Mesendoderm (in vitro differentiated cells): Measurements from ENCODE around the gene PDGFA.

Source experiments
- DNase-seq: peaks from one replicate; pipeline ENCODE4 v3.0.0; 2013
- H2AK5ac ChIP-seq: 2 replicates; pipeline ENCODE4 v1.6.1; 2013; ENCODE audit warnings: low read length, inconsistent platforms
- H2BK120ac ChIP-seq: 2 replicates; pipeline ENCODE4 v1.6.1; 2013; ENCODE audit warnings: low read depth, mild to moderate bottlenecking, low read length, moderate library complexity, mixed read lengths
- H2BK15ac ChIP-seq: replicated peaks from 2 replicates; pipeline ENCODE4 v1.6.1; 2013; ENCODE audit warnings: low read depth, mild to moderate bottlenecking, moderate library complexity
- H2BK5ac ChIP-seq: 2 replicates; pipeline ENCODE4 v1.6.1; 2013; ENCODE audit warnings: low read length, inconsistent platforms
- H3K18ac ChIP-seq: 2 replicates; pipeline ENCODE4 v1.6.1; 2013; ENCODE audit warnings: mild to moderate bottlenecking, low read length, mixed read lengths
- H3K23ac ChIP-seq: one replicate; pipeline ENCODE4 v1.6.1; 2013; ENCODE audit warnings: low read length
- H3K27ac ChIP-seq: 2 replicates; pipeline ENCODE4 v1.5.1; 2013; ENCODE audit warnings: low read depth, mild to moderate bottlenecking, inconsistent platforms, low read length, moderate library complexity
- H3K27me3 ChIP-seq: 2 replicates; pipeline ENCODE4 v1.6.1; 2013; ENCODE audit warnings: low read length, control low read depth, mild to moderate bottlenecking, inconsistent platforms; ENCODE audit not compliant: insufficient read depth, poor library complexity
- H3K36me3 ChIP-seq: 2 replicates; pipeline ENCODE4 v1.6.1; 2013; ENCODE audit warnings: low read length, inconsistent platforms; ENCODE audit not compliant: control insufficient read depth, insufficient read depth
- H3K4ac ChIP-seq: one replicate; pipeline ENCODE4 v1.6.1; 2013; ENCODE audit warnings: low read depth, mild to moderate bottlenecking, low read length, moderate library complexity
- H3K4me1 ChIP-seq: 2 replicates; pipeline ENCODE4 v1.6.1; 2013; ENCODE audit warnings: low read depth, low read length, inconsistent platforms; ENCODE audit not compliant: control insufficient read depth
- H3K4me2 ChIP-seq: 2 replicates; pipeline ENCODE4 v1.6.1; 2013; ENCODE audit warnings: low read length
- H3K4me3 ChIP-seq: 2 replicates; pipeline ENCODE4 v1.5.1; 2013; ENCODE audit warnings: mild to moderate bottlenecking, low read length
- H3K56ac ChIP-seq: one replicate; pipeline ENCODE4 v1.6.1; 2013; ENCODE audit warnings: low read length
- H3K79me1 ChIP-seq: 2 replicates; pipeline ENCODE4 v1.6.1; 2013; ENCODE audit warnings: low read length, inconsistent platforms
- H3K79me2 ChIP-seq: 2 replicates; pipeline ENCODE4 v1.6.1; 2013; ENCODE audit warnings: mild to moderate bottlenecking, low read length; ENCODE audit not compliant: control insufficient read depth, insufficient read depth
- H3K9ac ChIP-seq: 2 replicates; pipeline ENCODE4 v1.6.1; 2013; ENCODE audit warnings: low read length, inconsistent platforms
- H4K5ac ChIP-seq: one replicate; pipeline ENCODE4 v1.6.1; 2013; ENCODE audit warnings: low read length
- H4K8ac ChIP-seq: one replicate; pipeline ENCODE4 v1.6.1; 2013; ENCODE audit warnings: low read depth, mild to moderate bottlenecking, control low read depth, low read length, moderate library complexity
- WGBS: extraction: QIAGEN DNeasy Blood & Tissue Kit; methylation state at CpG from one replicate; pipeline ENCODE4 v1.1.7; 2013; ENCODE audit warnings: low lambda C conversion rate, missing lambda C conversion rate; ENCODE audit not compliant: insufficient coverage; ENCODE audit errors: extremely low coverage; 5-methylcytosine and 5-hydroxymethylcytosine counted together

Gene PDGFA

DNA sequence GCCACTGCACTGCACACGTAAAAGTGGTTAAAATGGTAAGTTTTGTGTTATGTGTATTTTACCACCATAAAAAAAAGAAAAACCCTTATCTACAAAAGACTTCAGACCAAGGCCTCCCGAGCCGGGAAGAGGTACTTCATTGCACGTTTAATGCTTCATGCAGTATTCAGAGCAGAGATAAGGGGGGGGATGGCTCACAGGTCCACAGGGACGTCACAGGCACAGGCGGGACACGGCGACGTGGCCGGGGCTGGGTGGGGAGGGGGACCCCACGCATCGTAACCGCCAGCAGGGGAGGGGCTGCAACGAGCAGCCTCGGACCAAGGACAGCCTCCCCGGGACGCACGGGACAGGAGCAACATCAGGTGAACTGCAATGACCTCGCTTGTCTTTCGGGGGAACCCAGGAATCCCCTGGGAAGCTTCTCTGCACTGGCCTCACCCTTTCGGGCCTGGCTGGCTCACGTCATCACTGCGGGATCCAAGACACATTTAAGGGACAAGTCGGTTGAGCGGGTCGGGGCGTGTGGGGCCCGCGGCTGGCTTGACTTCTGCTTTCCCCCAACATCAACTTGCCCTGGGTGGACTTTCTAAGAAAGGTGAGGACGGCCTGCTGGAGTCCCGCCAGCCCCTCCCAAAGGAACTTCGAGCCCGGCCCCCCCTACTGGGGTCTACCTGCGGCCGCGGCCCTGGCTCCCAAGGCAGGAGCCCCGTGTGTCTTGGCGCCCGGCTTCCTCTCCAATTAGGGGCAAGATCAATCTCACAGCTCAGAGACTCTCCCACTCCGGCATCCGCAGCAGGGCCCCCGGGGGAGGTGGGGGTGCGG lies 29.6 kb upstream of the PDGFA start:
- H3K9ac ChIP-seq = no peak overlapping the region
- H3K4ac ChIP-seq = no peak overlapping the region
- H3K4me1 ChIP-seq = no peaks in the 10 kb centered on the region
- no peak for DNase-seq
- H2AK5ac ChIP-seq = no peak overlapping the region
- no peak overlapping the region for H2BK5ac ChIP-seq
- H2BK15ac ChIP-seq = no peak overlapping the region
- no peak overlapping the region for H3K4me2 ChIP-seq
- H4K5ac ChIP-seq = no peak overlapping the region
- no peak overlapping the region for H3K18ac ChIP-seq
- no peak overlapping the region for H3K56ac ChIP-seq
- no peak overlapping the region for H3K27ac ChIP-seq
- no peak overlapping the region for H4K8ac ChIP-seq
- no CpG with 5 or more reads among the region's 43 CpGs for WGBS
- H3K36me3 ChIP-seq = no peaks in the 10 kb centered on the region
- H3K4me3 ChIP-seq = no peak overlapping the region
- no peak overlapping the region for H2BK120ac ChIP-seq
- no peaks in the 10 kb centered on the region for H3K79me1 ChIP-seq
- no peaks in the 10 kb centered on the region for H3K79me2 ChIP-seq
- H3K23ac ChIP-seq = no peak overlapping the region
- H3K27me3 ChIP-seq = no peaks in the 10 kb centered on the region

DNA sequence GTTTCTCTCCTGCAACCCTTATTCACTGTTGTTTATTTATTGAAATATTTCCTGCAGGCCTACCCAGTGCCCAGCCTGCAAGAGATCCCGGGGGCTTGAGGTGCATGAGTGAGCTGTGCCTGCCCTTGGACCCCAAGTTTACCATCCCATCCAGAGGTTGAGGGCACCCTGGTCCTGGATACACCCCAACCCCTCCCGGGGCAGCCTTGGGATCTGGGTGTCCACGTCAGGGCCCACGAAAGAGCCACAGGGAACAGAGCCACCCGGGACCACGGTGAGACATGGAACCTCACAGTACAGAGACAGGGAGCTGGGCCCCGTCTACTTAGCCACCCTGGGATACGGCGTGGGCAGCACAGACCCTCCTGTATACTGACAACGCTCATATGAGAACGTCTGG lies 28.8 kb upstream of the PDGFA start:
- no CpG with 5 or more reads among the region's 11 CpGs for WGBS
- Histone ChIP-seq H2BK5ac (no peak overlapping the region), H3K18ac (no peak overlapping the region), H2AK5ac (no peak overlapping the region), H4K5ac (no peak overlapping the region), H3K56ac (no peak overlapping the region), H3K4ac (no peak overlapping the region), H3K4me1 (no peaks in the 10 kb centered on the region), H3K4me2 (no peak overlapping the region), H2BK15ac (no peak overlapping the region), H3K9ac (no peak overlapping the region), H3K36me3 (no peaks in the 10 kb centered on the region), H2BK120ac (no peak overlapping the region), H3K79me2 (no peaks in the 10 kb centered on the region), H4K8ac (no peak overlapping the region), H3K23ac (no peak overlapping the region), H3K79me1 (no peaks in the 10 kb centered on the region), H3K27ac (no peak overlapping the region), H3K4me3 (no peak overlapping the region), H3K27me3 (no peaks in the 10 kb centered on the region)
- DNase-seq = no peak

DNA sequence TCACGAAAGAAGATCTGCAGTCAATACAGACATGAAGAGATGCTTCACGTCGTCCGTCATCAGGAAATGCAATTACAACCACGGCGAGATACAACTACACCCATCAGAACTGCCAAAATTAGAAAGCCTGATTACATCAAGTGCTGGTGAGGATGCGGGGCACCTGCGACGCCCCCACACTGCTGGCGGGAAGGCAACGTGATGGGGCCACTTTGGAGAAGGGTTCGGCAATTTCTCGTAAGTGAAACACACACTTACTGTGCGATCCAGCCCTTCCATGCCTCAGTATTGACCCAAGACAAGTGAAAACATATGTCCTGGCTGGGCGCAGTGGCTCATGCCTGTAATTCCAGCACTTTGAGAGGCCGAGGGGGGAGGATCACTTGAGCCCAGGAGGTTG lies 25.8 kb upstream of the PDGFA start:
- Histone ChIP-seq H3K79me2 (no peaks in the 10 kb centered on the region), H3K56ac (no peak overlapping the region), H3K79me1 (no peaks in the 10 kb centered on the region), H2BK15ac (no peak overlapping the region), H3K4me3 (no peak overlapping the region), H3K27me3 (no peaks in the 10 kb centered on the region), H3K4me1 (no peaks in the 10 kb centered on the region), H4K8ac (no peak overlapping the region), H3K9ac (no peak overlapping the region), H3K4ac (no peak overlapping the region), H3K23ac (no peak overlapping the region), H3K36me3 (no peaks in the 10 kb centered on the region), H4K5ac (no peak overlapping the region), H3K27ac (no peak overlapping the region), H3K18ac (no peak overlapping the region), H2AK5ac (no peak overlapping the region), H2BK120ac (no peak overlapping the region), H2BK5ac (no peak overlapping the region), H3K4me2 (no peak overlapping the region)
- no CpG with 5 or more reads among the region's 16 CpGs for WGBS
- DNase-seq = no peak

DNA sequence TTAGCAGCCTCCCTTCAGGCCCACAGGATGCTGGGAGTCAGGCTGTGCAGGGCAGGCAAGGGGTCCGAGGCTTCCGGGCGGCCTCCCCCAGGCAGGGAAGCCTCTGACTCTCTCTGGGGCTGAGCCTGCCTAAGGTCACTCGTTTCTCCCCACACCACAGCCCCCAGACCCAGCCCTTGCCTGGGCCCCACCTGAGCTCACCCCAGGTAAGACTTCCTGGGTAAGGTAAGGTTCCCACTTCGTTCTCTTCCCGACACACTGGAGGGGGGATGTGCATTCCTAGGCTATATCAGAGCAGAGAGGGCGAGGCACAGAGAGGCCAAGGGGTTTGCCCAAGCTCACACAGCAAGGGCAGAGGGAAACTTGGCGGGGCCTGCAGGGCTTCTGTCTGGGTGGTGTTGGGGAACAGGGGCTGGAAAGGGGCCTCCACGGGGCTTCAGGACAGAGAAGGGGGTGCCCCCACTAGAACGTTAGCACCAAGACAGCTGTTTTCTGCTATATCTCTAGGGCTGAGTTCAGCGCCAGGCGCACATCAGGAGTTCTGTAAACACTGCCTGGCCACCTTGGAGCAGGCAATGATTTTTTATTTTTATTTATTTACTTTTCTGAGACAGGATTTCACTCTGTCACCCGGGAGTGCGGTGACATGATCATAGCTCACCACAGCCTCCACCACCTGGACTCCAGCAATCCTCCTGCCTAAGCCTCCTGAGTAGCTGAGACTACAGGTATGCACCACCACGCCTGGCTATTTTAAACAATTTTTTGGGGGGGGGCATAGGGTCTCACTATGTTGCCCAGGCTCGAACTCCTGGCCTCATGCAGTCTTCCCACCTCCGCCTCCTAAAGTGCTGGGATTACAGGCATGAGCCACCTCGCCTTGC lies 24.9 kb upstream of the PDGFA start:
- Histone ChIP-seq H3K79me2 (no peaks in the 10 kb centered on the region), H3K18ac (no peak overlapping the region), H3K79me1 (no peaks in the 10 kb centered on the region), H3K9ac (no peak overlapping the region), H3K4me3 (no peak overlapping the region), H3K27ac (no peak overlapping the region), H4K8ac (no peak overlapping the region), H2BK15ac (no peak overlapping the region), H3K4ac (no peak overlapping the region), H2BK120ac (no peak overlapping the region), H3K4me1 (no peaks in the 10 kb centered on the region), H4K5ac (no peak overlapping the region), H2BK5ac (no peak overlapping the region), H3K23ac (no peak overlapping the region), H3K56ac (no peak overlapping the region), H2AK5ac (no peak overlapping the region), H3K27me3 (no peaks in the 10 kb centered on the region), H3K36me3 (no peaks in the 10 kb centered on the region), H3K4me2 (no peak overlapping the region)
- DNase-seq = no peak
- WGBS = no CpG with 5 or more reads among the region's 18 CpGs

GRCh38 chr7:543501-544337 lies 24.1 kb upstream of the PDGFA start:
- H3K36me3 ChIP-seq = no peaks in the 10 kb centered on the region
- no peak for DNase-seq
- no peak overlapping the region for H2BK120ac ChIP-seq
- no peak overlapping the region for H3K27ac ChIP-seq
- H3K4me2 ChIP-seq = no peak overlapping the region
- no peaks in the 10 kb centered on the region for H3K79me1 ChIP-seq
- peaks cover under 1% of the 10 kb centered on the region for H3K4me1 ChIP-seq
- H3K18ac ChIP-seq = no peak overlapping the region
- no peak overlapping the region for H2BK15ac ChIP-seq
- H3K79me2 ChIP-seq = no peaks in the 10 kb centered on the region
- H4K5ac ChIP-seq = no peak overlapping the region
- no peak overlapping the region for H4K8ac ChIP-seq
- H3K4ac ChIP-seq = no peak overlapping the region
- H3K9ac ChIP-seq = no peak overlapping the region
- H3K56ac ChIP-seq = no peak overlapping the region
- no peak overlapping the region for H2AK5ac ChIP-seq
- H3K23ac ChIP-seq = no peak overlapping the region
- no CpG with 5 or more reads among the region's 18 CpGs for WGBS
- no peaks in the 10 kb centered on the region for H3K27me3 ChIP-seq
- H3K4me3 ChIP-seq = no peak overlapping the region
- H2BK5ac ChIP-seq = no peak overlapping the region
